Measurements from ENCODE around the gene MVB12B.

DNA sequence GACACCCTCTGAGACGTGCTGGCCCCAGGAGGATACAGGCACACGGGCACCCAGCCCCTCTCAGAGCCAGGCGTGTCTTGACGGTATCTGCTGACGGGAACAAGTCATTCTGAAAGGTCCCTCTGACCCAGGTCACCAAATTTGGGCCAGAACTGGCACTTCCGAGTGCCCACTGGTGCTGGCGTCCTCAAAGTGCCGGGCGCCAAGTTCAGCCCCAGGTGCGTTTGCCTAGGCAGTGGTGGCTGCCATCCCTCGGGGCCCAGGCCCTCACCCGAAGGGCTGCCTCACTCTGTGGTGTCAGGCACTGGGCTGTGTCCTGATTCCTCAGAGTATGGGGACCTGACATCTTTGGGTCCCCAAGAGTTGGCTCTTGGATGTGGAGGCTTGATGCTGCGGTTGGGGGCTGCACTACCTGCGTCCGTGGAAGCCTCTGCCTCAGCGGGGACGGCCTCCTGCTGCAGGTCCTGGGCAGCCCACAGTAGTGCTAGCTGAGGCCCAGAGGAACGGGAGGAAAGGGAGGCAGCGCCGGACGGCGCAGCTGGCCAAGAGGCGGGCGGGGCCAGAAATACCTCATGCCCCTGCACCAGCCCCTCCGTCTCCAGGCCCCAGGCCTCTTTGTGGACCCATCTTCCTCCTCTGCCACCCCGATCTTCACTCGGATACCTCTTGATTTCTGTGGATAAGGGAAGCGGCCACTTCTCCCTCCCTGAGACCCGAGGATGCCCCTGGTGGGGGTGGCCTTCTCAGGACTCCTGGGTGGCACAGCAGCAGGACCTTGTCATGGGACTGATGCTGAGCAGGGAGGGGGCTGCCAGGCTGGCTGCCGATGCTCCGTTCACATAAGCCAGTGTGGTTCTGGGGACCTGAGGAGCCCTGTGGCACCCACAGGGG, 177.7 kb downstream of the MVB12B start:
- TF ChIP-seq, protein P1, sequence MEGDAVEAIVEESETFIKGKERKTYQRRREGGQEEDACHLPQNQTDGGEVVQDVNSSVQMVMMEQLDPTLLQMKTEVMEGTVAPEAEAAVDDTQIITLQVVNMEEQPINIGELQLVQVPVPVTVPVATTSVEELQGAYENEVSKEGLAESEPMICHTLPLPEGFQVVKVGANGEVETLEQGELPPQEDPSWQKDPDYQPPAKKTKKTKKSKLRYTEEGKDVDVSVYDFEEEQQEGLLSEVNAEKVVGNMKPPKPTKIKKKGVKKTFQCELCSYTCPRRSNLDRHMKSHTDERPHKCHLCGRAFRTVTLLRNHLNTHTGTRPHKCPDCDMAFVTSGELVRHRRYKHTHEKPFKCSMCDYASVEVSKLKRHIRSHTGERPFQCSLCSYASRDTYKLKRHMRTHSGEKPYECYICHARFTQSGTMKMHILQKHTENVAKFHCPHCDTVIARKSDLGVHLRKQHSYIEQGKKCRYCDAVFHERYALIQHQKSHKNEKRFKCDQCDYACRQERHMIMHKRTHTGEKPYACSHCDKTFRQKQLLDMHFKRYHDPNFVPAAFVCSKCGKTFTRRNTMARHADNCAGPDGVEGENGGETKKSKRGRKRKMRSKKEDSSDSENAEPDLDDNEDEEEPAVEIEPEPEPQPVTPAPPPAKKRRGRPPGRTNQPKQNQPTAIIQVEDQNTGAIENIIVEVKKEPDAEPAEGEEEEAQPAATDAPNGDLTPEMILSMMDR (IDR thresholded peaks at IDR 0.05 in 2 of 3, conservative IDR thresholded peaks at IDR 0.05 in 1 of 3; ENCODE audit: borderline replicate concordance in 1 of 3, insufficient read depth in 1 of 3, low read depth in 2 of 3, low read length in 2 of 3) = no peak
- TF ChIP-seq POLR2A (IDR thresholded peaks at IDR 0.05; ENCODE audit: borderline replicate concordance, extremely low read depth, insufficient read depth, insufficient read length) (no peak), POLR2AphosphoS5 (IDR thresholded peaks at IDR 0.05; ENCODE audit: low read depth, low read length) (no peak), SRF (IDR thresholded peaks at IDR 0.05; ENCODE audit: low read depth) (no peak), FOSL1 (IDR thresholded peaks at IDR 0.05; ENCODE audit: low read depth) (no peak)
- TF ChIP-seq, protein P2, sequence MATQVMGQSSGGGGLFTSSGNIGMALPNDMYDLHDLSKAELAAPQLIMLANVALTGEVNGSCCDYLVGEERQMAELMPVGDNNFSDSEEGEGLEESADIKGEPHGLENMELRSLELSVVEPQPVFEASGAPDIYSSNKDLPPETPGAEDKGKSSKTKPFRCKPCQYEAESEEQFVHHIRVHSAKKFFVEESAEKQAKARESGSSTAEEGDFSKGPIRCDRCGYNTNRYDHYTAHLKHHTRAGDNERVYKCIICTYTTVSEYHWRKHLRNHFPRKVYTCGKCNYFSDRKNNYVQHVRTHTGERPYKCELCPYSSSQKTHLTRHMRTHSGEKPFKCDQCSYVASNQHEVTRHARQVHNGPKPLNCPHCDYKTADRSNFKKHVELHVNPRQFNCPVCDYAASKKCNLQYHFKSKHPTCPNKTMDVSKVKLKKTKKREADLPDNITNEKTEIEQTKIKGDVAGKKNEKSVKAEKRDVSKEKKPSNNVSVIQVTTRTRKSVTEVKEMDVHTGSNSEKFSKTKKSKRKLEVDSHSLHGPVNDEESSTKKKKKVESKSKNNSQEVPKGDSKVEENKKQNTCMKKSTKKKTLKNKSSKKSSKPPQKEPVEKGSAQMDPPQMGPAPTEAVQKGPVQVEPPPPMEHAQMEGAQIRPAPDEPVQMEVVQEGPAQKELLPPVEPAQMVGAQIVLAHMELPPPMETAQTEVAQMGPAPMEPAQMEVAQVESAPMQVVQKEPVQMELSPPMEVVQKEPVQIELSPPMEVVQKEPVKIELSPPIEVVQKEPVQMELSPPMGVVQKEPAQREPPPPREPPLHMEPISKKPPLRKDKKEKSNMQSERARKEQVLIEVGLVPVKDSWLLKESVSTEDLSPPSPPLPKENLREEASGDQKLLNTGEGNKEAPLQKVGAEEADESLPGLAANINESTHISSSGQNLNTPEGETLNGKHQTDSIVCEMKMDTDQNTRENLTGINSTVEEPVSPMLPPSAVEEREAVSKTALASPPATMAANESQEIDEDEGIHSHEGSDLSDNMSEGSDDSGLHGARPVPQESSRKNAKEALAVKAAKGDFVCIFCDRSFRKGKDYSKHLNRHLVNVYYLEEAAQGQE (IDR thresholded peaks at IDR 0.05; ENCODE audit: low read depth) = no peak

Measured in HCT116 (cell line).